C4-2B (cell line): ENCODE data around the gene BIN1.

ENCODE experiments used
- CTCF ChIP-seq: fragments of 450-650 bp; conservative IDR thresholded peaks from 2 replicates; pipeline ENCODE4 v1.5.1; 2017; ENCODE audit warnings: mild to moderate bottlenecking
- ZFX ChIP-seq: fragments of 450-650 bp; IDR thresholded peaks from 2 replicates; pipeline ENCODE4 v1.6.1; 2017

- TF ChIP-seq CTCF = no peak
- TF ChIP-seq ZFX = no peak
Observed at GRCh38 chr2:127104166-127104660, 2.7 kb downstream of the BIN1 start.
